ENCODE data around the gene NMS. TPM values are rescaled to one million over a fixed set of nuclear protein-coding genes. Genes with fewer than 3 reads are reported as not detected.

NMS gene
- total RNA-seq, 1 donor from 2014 or later = not detected

- no peak for TF ChIP-seq CTCF (IDR thresholded peaks at IDR 0.05; ENCODE audit: unreplicated experiment)
- Mint-ChIP-seq H3K4me1 (no peaks in the 10 kb centered on the region), H3K27me3 (ENCODE audit: low read depth) (peaks cover 2% of the 10 kb centered on the region), H3K27ac (no peak overlapping the region), H3K36me3 (no peaks in the 10 kb centered on the region), H3K9me3 (peaks cover under 1% of the 10 kb centered on the region), H3K4me3 (no peak overlapping the region)
- DNase-seq (ENCODE audit: low spot score in 2 of 2, unreplicated experiment in 2 of 2) = no peak
These were observed 43.4 kb downstream of the NMS start for GRCh38 chr2:100513650-100514049.

- Mint-ChIP-seq H3K27me3 (ENCODE audit: low read depth) (peaks cover 3% of the 10 kb centered on the region), H3K27ac (no peak overlapping the region), H3K36me3 (no peaks in the 10 kb centered on the region), H3K9me3 (peaks cover 3% of the 10 kb centered on the region), H3K4me3 (no peak overlapping the region), H3K4me1 (no peaks in the 10 kb centered on the region)
- no peak for TF ChIP-seq CTCF (IDR thresholded peaks at IDR 0.05; ENCODE audit: unreplicated experiment)
- no peak for DNase-seq (ENCODE audit: low spot score in 2 of 2, unreplicated experiment in 2 of 2)
These were observed 47.3 kb downstream of the NMS start for GRCh38 chr2:100517556-100517955.

- Mint-ChIP-seq H3K27me3 (ENCODE audit: low read depth) (peaks cover 4% of the 10 kb centered on the region), H3K9me3 (peaks cover 3% of the 10 kb centered on the region), H3K27ac (no peak overlapping the region), H3K4me3 (no peak overlapping the region), H3K4me1 (no peaks in the 10 kb centered on the region), H3K36me3 (no peaks in the 10 kb centered on the region)
- DNase-seq (ENCODE audit: low spot score in 2 of 2, unreplicated experiment in 2 of 2) = no peak
- TF ChIP-seq CTCF (IDR thresholded peaks at IDR 0.05; ENCODE audit: unreplicated experiment) = no peak
These were observed 48.5 kb downstream of the NMS start for GRCh38 chr2:100518801-100519200.

GRCh38 chr2:100520224-100520623, 49.9 kb downstream of the NMS start:
- H3K36me3 Mint-ChIP-seq = no peaks in the 10 kb centered on the region
- no peak for DNase-seq (ENCODE audit: low spot score in 2 of 2, unreplicated experiment in 2 of 2)
- no peak for TF ChIP-seq CTCF (IDR thresholded peaks at IDR 0.05; ENCODE audit: unreplicated experiment)

GRCh38 chr2:100522430-100522829, 52.1 kb downstream of the NMS start:
- H3K9me3 Mint-ChIP-seq = peaks cover 3% of the 10 kb centered on the region
- no peak overlapping the region for H3K27ac Mint-ChIP-seq
- TF ChIP-seq CTCF (IDR thresholded peaks at IDR 0.05; ENCODE audit: unreplicated experiment) = no peak
- no peak for DNase-seq (ENCODE audit: low spot score in 2 of 2, unreplicated experiment in 2 of 2)
- H3K36me3 Mint-ChIP-seq = no peaks in the 10 kb centered on the region
- no peaks in the 10 kb centered on the region for H3K4me1 Mint-ChIP-seq
- H3K4me3 Mint-ChIP-seq = no peak overlapping the region
- H3K27me3 Mint-ChIP-seq (ENCODE audit: low read depth) = peaks cover 6% of the 10 kb centered on the region

More at GRCh38 chr2:100520224-100520623, 49.9 kb downstream of the NMS start:
- Mint-ChIP-seq H3K27me3 (ENCODE audit: low read depth) (peaks cover 4% of the 10 kb centered on the region), H3K27ac (no peak overlapping the region), H3K4me1 (no peaks in the 10 kb centered on the region), H3K4me3 (no peak overlapping the region), H3K9me3 (peaks cover 3% of the 10 kb centered on the region)

- H3K4me1 Mint-ChIP-seq = no peaks in the 10 kb centered on the region
- H3K9me3 Mint-ChIP-seq = peaks cover 3% of the 10 kb centered on the region
- TF ChIP-seq CTCF (IDR thresholded peaks at IDR 0.05; ENCODE audit: unreplicated experiment) = no peak
- H3K27ac Mint-ChIP-seq = no peak overlapping the region
- H3K27me3 Mint-ChIP-seq (ENCODE audit: low read depth) = peaks cover 3% of the 10 kb centered on the region
- no peak overlapping the region for H3K4me3 Mint-ChIP-seq
- DNase-seq (ENCODE audit: low spot score in 2 of 2, unreplicated experiment in 2 of 2) = no peak
- H3K36me3 Mint-ChIP-seq = no peaks in the 10 kb centered on the region
These were observed 54.0 kb downstream of the NMS start for GRCh38 chr2:100524331-100524730.
